Stimulated activated CD8-positive, alpha-beta memory T cell treated with anti-CD3 and anti-CD28 coated beads, Interleukin-15, amount 100 ng/mL, for 24 hours (primary cell): ENCODE data around the gene ZBTB4.
A peak's percentile ranks its signal among the peaks of the same experiment; 100 is the strongest.
"Not testable (repeated sequence)": the region's sequence is repeated elsewhere in the genome, so short reads cannot be mapped to it uniquely, and the experiment has no call there.

Experiments used
- DNase-seq: peaks from one replicate; pipeline ENCODE4 v3.0.0-alpha.2; 2020; ENCODE audit warnings: low read depth

Gene ZBTB4

DNA sequence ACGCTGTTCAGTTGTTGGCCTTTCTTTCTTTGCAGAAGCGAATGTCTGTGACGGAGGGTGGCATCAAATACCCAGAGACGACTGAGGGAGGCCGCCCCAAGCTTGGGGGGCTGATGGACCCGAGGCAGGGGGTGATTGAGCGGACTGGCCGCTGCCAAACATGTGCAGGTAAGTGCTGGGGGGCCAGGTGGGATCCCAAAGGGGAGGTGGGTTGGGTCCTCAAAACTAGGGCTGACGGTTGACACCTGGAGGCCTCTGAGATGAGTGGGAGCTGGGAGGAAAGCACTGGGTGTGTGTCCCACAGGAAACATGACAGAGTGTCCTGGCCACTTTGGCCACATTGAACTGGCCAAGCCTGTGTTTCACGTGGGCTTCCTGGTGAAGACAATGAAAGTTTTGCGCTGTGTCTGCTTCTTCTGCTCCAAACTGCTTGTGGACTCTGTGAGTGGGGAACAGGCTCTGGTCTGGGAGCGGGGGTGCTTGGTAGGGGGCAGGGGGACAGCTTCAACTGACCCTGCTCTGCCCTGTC is 16.5 kb upstream of the ZBTB4 start:
- no peak for DNase-seq

DNA sequence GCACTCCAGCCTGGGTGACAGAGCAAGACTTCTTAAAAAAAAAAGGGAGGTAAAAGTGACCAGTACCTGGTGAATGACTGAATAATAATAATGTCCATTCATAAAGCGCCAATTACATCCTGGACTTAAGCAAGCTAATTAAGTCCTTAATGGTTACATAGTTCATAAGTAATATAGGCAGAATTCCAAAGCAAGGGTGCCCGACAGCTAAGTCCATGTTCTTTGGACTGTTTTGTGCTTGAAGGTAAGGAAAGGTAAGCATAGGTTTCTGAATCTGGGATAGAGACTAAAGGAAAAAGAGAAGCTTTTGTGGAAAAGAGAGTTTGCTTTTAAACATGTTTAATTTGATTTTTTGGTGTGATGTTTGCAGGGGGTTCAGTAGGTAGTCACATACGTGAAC is 14.5 kb upstream of the ZBTB4 start:
- DNase-seq, result no peak

DNA sequence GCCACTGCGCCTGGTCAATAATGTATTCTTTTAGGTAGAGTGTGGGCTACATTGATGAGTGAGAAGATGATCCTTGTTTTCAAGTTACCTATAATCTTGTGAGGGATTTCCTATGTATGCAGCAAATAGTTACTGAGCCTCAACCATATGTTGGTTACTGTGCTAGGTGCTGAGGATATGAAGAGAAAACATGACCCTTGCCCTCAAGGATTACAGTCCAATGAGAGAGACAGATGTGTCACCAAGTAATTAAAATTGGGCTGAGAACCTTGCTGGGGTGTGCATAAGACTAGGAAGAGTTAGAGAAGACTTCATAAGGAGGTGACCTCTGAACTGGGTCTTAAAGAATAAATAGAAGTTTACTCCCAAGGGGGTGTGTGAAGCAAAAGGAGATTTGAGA is 12.2 kb upstream of the ZBTB4 start:
- DNase-seq, result no peak

DNA sequence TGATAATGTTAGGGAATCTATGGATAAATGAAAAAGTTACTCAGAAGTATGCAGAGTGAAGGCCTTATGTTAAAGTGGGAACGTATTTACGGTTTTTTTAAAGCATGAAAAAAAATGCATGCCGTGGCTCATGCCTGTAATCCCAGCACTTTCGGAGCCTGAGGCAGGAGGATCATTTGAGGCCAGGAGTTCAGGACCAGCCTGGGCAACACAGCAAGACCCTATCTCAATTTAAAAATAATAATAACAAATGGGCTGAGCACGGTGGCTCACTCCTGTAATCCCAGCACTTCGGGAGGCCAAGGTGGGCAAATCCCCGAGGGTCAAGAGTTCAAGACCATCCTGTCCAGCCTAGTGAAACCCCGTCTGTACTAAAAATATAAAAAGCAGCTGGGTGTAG is 10.7 kb upstream of the ZBTB4 start:
- DNase-seq, result no peak

DNA sequence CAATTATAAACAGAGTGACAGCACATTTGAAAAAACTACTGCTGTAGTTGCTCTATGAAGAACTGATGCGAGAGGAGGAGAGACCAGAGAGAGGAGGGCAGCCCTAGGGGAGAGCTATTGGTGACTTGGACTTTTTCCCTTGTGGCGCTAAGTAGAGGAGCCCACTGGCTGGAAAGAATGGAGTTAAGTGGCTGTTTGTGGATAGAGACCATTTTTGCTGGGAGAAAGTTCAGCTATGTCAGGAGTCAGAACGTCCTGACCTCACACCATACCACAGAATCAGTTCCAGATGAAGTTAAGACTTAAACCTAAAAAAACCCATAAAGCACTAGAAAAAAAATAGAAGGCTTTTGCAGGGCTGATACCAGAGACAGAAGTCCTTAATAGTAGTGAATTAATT is 6.8 kb upstream of the ZBTB4 start:
- DNase-seq, result no peak

DNA sequence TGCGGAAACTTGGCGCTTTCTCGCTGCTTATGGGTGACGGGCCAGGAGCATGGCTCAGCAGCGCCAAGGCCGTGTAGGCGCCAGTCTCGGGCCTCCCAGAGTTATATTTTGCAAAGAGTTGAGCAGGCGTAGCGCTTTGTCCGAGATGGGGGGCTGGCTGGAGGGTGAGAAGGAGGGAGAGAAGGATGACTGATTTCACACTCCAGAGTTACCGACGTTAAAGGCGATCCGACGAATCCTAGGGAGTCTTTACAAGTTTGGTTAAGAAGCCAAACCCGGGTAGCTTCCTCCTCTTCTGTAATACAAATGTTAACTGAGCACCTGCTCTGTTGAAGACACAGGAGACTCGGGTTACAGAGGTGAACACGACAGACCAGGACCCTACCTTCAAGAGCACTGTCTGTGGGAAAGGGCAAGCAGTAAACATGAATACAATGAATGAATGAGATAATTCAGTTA is 5.5 kb upstream of the ZBTB4 start:
- no peak for DNase-seq

DNA sequence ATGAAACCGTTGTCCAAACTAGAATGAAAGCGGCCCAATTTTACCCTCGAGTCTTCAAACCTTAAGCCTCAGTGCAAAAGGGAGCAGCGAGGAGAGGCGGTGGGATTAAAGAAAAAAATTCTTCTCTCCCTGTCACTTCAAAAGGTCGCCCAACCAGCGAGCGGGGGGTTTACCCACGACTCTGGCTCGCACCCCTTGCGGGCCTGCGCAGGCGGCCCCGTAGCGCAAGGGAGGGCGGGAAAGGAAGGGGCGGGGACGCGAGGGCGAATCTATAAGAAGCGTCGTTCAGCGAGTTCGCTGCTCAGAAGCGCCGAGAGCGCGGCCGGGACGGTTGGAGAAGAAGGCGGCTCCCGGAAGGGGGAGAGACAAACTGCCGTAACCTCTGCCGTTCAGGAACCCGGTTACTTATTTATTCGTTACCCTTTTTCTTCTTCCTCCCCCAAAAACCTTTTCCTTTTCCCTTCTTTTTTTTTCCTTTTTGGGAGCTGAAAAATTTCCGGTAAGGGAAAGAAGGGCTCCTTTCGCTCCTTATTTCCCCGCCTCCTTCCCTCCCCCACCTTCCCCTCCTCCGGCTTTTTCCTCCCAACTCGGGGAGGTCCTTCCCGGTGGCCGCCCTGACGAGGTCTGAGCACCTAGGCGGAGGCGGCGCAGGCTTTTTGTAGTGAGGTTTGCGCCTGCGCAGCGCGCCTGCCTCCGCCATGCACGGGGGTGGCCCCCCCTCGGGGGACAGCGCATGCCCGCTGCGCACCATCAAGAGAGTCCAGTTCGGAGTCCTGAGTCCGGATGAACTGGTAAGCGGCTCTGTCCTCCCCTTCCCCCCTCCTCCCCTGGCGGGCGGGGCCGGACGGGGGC is 4.9 kb upstream of the ZBTB4 start, which contains the start of gene POLR2A:
Gene POLR2A (plus strand): TSS at position 300 of the 852 bp plus-strand sequence.
- DNase-seq, result peak; percentile 98

DNA sequence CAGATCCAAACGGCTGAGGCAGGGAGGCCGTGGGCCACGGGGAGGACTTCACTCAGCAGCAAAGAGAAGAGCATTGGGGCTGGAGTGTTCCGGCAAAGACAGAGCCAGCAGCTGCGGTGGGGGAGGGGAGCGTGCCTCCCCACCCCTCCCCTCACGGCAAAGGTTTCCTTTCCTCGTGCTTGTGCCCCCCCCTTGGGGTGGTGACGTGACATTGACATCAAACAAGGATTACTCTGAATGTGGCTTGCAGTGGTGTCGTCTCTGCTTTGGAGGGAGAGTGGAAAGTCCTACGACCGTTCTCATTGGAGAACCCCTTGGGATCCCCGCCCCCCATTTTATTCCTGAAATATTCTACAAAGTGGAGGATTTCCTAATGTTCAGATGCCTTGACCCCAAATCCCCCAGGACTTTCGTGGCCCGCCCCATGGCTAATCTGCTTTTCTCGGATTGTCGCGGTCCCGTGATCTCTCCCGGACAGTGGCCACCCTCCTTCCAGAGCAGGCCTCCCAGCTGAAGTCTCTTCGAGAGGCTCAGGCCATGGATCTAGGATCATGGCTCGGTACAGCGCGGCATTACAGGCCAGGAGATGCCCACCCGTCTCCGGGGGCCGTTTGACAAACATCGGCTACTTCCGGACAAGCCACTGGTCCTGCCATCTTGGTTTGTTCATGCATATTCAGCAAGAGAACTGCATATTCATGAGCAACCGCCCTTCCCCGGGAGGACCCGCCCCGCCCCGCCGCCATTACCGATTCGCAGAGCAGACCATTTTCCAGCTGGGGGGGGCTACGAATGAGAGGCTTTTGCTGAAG is 4.0 kb upstream of the ZBTB4 start:
- peak; percentile 66 for DNase-seq

DNA sequence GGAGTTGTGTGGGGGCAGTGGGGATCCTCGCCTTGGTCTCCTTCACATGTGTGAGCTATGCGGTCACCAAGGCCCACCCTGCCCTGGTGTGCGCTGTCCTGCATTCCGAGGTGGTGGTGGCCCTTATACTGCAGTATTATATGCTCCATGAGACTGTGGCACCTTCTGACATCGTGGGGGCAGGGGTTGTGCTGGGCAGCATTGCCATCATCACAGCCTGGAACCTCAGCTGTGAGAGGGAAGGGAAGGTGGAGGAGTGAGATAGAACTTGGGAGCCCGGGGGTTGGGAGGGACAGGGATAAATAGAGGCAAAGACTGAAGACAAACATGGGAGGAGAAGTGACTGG is 3.3 kb upstream of the ZBTB4 start:
- not testable (repeated sequence) for DNase-seq

DNA sequence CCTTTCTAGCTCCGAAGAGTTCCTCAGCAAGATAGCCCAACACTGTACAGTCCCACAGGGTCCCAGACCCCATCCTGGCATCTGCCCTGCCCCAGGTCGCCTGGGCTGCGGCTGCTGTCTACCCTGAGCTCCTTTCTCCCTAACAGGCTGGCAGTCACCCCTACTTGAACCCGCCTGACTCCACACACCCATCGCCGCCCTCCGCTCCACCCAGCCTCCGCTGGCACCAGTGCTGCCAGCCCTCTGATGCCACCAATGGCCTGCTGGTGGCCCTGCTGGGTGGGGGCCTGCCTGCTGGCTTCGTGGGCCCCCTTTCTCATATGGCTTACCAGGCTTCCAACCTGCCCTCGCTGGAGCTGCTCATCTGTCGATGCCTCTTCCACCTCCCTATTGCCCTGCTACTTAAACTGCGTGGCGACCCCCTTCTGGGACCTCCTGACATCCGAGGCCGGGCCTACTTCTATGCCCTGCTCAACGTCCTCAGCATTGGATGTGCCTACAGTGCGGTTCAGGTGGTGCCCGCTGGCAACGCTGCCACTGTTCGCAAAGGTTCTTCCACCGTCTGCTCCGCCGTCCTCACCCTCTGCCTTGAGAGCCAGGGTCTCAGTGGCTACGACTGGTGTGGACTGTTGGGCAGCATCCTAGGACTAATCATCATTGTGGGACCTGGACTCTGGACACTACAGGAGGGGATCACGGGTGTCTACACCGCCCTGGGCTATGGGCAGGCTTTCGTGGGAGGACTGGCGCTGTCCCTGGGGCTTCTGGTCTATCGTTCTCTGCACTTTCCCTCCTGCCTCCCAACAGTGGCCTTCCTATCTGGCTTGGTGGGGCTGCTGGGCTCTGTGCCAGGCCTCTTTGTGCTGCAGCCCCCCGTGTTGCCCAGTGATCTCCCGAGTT is 2.7 kb upstream of the ZBTB4 start:
- not testable (repeated sequence) for DNase-seq

DNA sequence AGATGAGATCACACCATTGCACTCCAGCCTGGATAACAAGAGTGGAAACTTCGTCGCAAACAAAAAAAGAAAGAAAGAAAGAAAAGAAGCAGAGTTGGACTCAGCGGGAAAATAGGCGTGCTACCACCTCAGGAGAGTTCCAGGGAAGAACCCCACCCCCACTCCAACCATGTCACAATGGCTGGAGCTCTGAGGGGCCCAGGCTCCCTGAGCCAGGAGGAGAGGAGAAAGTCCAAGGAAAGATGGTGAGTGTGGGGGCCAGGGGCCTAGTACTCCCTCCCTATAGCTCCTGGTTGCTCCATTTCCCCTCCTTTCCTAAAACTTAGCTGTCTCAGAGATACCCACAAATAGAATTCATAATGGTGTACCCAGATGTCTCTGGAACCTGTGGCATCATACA is 1.8 kb upstream of the ZBTB4 start, which contains the start of gene SLC35G6:
Gene SLC35G6 (plus strand): TSS at position 172 of the 400 bp plus-strand sequence. CDS start 71 bp downstream, at position 243.
- not testable (repeated sequence) for DNase-seq

DNA sequence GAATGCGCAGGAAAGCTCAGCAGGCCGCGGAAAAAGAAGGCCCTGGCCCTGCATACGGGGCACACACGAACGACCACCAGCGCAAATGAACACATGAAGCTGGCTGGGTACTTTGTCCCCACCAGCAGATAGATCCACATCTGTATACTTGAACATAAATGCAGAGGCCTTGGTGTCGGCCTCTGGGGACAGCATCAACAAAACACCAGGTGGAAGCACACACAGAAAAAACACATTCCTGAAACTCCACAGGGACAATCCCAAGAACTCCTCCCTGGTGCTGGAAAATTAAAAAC is 606 bp upstream of the ZBTB4 start:
- no peak for DNase-seq

DNA sequence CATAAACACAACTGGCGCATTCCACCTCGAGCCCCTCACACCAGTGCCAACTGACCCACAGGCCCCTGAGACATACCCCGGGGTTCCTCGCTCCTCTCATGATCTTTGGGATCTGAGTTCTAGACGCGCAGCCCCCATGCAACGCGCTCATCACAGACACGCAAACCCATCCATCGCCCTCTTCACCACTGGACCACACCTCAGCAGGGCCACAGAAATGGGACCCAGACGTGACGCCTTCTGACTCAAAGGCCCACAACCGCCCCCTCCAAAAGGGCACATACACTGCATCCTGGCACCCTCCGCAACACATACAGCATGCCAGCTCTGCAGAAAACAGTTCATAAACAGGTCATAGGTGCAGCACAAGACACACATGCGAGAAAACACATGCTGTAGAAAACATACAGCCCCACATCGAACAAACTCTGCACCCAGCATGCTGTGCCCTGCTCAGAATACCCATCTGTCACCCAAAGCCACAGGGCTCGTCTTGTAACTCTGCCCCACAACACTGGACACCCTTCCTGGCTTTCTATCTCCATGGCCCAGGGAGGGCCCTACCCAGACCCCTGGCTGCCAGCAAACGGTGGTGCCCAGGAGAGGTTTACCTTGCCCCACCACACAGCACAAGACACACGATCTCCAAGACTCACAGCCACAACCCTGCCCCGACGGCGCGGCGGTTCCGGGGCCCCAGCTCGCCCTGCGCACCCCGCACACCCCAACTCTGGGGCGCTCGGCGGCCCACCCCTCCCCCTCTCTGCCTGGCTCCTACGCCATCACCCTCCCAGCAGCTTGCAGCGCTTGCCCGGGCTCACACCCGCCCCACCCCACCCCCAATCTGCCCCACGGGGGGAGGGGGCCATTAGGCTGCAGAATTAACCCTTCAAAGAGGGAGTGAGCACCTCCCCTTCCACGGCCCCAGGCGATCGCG is 887 bp downstream of the ZBTB4 start:
- peak; percentile 33 for DNase-seq

DNA sequence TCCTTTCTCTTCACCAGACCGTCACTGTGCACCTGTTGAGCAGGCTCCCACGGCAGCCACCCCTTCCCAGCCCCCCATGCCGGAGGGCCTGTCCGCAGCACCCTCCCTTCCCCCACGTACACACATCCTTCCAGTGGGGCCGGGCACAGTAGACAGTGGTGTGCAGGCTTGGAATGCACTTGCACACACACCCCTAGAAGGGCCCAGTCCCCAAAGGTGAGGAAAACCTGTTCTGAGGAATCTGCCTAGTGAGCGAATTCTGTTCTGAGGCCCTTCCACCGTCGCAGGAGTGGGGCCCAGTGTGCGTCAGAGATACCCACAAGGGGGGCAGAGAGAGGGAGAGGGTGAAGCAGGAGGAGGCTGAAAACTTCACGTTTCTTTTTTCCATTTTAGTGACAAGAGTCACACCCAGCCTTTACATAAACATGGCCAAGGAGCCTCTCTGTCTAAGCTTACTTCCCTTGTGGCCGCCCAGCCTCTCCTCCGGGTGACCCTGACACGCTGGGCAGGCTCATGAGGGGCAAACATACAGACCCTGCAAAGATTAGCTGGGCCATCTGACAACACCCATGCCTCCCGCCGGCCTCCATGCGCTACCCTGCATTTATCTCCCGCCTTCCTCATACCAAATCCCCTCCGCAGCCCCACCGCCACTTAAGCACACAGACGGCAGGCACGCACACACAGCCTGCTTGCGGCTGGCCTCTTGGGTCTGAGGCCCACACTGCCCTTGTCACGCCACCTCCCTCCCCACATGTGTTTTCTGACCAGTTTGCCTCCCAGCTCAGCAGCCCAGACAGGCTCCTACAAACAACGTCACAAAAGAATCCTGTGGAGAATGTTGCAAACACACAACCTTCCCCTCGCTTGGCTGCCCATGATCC is 1.8 kb downstream of the ZBTB4 start:
- no peak for DNase-seq

DNA sequence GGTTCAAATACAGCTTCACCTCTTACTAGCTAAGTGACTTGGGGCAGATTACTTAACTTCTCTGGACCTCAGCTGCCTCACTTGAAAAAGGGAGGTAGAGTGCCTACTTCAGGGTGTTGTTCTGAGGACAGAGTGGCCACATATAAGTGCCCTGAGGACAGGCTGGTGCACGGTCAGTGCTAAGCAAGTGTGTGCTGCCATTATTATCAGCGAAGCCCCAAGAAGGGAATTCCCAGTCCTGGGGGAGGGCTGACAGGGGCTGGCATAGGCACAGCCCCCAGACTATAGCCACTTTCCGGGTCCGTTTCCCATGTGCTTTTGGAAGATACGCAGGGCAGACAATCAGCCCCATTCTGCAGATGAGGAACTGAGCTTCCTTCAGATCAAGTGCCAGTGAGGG is 2.5 kb downstream of the ZBTB4 start:
- no peak for DNase-seq

DNA sequence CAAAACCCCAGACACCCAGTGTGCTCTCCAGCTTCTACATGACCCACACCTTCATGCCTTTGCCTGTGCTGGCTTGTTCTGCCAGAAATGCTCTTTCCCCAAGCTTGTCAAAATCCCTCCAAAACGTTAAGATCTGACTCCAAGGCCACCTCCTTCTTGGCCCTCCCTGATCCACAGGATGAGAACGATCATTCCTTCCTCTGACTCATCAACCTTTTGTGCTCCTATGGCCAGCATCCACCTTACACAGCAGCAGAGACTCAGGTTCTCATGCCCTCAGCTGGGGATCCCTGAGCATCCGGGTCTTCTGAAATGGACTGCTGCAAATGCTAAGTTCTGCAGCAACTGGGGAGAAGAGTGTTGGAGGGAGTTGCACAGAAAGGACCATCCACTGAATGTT is 2.9 kb downstream of the ZBTB4 start:
- no peak for DNase-seq

DNA sequence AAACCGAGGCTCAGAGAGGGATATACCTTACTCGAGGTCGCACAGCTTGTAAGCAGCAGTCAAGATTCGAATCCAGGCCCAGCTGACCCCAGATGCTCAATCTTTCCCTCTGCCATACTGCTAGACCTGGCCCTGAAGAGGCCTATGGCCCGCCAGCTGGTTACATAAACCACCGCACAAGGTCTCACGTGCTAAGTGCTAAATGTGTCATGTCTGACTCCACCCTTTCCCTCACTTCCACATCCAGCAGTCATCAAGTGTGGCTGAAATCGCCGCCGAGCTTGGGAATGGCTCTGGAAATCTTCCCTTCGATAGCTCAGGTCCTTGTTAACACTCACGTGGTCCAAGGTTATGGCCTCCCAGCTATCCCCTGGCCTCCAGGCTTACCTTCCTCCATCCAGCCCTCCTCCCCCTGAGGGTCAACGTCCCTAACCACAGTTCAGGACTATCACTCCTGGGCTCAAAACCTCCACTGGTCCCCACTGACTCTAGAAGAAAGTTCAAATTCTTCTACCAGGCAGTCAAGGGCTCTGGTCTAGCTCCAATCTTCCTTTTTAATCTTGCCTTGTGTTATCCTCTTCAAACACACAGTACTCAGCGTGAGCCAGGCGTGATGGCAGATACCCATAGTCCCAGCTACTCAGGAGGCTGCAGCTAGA is 3.5 kb downstream of the ZBTB4 start:
- DNase-seq, result no peak

DNA sequence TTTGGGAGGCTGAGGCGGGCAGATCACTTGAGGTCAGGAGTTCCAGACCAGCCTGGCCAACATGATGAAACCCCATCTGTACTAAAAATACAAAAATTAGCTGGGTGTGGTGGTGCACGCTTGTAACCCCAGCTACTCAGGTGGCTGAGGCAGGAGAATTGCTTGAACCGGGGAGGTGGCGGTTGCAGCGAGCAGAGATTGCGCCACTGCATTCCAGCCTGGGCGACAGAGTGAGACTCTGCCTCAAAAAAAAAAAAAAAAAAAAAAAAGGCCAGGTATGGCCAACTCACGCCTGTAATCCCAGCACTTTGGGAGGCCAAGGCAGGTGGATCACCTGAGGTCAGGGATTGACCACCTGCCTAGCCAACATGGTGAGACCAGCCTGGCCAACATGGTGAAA is 4.7 kb downstream of the ZBTB4 start:
- DNase-seq, result not testable (repeated sequence)

DNA sequence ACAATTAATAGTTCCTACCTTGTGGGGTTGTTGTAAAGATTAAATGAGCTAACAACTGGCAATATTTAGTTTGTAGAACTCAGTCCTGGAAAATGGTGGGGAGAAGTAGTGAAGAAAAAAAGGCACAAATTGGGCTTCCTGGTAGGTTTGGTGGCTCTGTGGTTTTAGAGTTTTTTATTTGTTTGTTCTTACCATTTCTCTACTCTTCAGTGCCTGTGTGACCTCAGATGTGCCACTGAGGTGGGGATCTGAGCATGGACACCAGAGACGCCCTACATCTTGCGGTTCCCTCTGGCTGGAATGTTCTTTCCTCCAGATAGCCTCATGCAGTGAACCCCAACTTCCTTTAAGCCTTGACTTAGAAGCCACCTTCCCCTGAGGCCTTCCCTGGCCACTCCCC is 7.7 kb downstream of the ZBTB4 start:
- DNase-seq, result no peak
